ENCODE data around the gene ZBTB7B. TPM values are rescaled to one million over a fixed set of nuclear protein-coding genes. Genes with fewer than 3 reads are reported as not detected.

Gene ZBTB7B
- total RNA-seq, 4 donors from 2014 or later = 45.5 to 63.4 (median 49.5) TPM

DNA sequence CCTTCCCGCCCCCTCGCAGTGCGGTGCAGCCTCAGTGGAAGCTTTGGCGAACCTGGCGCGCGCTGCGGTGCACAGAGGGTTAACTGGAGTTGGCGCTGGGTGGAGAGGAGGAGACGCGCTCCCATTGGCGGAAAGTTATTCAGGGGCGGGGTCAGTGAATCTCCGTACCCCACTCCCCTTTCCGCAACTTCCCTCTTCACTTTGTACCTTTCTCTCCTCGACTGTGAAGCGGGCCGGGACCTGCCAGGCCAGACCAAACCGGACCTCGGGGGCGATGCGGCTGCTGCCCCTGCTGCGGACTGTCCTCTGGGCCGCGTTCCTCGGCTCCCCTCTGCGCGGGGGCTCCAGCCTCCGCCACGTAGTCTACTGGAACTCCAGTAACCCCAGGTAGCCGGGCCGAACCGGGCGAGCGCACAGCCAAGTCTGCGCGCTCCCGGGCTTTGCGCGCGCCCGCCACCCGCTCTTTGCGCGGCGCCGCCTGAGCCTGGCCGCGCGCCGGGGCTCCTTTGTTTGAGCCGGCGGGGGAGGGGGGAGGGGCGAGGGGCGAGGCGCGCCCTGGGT is 61.0 kb downstream of the ZBTB7B start, which contains the start of gene EFNA4:
TSS of gene EFNA4 (plus strand) at position 191 of the 561 bp plus-strand sequence. CDS start at position 275, 84 bp downstream.
- ATAC-seq = peak; percentile 88
- TF ChIP-seq, protein P1, sequence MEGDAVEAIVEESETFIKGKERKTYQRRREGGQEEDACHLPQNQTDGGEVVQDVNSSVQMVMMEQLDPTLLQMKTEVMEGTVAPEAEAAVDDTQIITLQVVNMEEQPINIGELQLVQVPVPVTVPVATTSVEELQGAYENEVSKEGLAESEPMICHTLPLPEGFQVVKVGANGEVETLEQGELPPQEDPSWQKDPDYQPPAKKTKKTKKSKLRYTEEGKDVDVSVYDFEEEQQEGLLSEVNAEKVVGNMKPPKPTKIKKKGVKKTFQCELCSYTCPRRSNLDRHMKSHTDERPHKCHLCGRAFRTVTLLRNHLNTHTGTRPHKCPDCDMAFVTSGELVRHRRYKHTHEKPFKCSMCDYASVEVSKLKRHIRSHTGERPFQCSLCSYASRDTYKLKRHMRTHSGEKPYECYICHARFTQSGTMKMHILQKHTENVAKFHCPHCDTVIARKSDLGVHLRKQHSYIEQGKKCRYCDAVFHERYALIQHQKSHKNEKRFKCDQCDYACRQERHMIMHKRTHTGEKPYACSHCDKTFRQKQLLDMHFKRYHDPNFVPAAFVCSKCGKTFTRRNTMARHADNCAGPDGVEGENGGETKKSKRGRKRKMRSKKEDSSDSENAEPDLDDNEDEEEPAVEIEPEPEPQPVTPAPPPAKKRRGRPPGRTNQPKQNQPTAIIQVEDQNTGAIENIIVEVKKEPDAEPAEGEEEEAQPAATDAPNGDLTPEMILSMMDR (IDR thresholded peaks at IDR 0.05) = no peak
- TF ChIP-seq POLR2AphosphoS5 (IDR thresholded peaks at IDR 0.05) (peak; percentile 34), EP300 (IDR thresholded peaks at IDR 0.05) (no peak), POLR2A (IDR thresholded peaks at IDR 0.05) (no peak)
- Histone ChIP-seq H3K9me3 (no peaks in the 10 kb centered on the region), H3K4me1 (peaks cover 0 to 47% (median 23%) of the 10 kb centered on the region in 3 donors), H3K27me3 (no peaks in the 10 kb centered on the region), H3K4me3 (peak within 1 kb of the TSS; percentile 44 to 85), H3K36me3 (peaks cover 0 to 44% of the 10 kb centered on the region in 2 donors), H3K27ac (peak within 1 kb of the TSS in 3 of 4 donors; percentile 77 to 85 (median 81))
- WGBS, 2 donors (ENCODE audit: low coverage in 1 of 2) = 0 to 2% methylated on average over 10 to 13 of the region's 57 CpGs

GRCh38 chr1:155064111-155064831 is 61.7 kb downstream of the ZBTB7B start:
- peak overlapping the region in 3 of 4 donors; percentile 77 to 85 (median 81) for H3K27ac ChIP-seq
- WGBS, 2 donors (ENCODE audit: low coverage in 1 of 2) = 20 to 22% methylated on average over 6 to 8 of the region's 14 CpGs

DNA sequence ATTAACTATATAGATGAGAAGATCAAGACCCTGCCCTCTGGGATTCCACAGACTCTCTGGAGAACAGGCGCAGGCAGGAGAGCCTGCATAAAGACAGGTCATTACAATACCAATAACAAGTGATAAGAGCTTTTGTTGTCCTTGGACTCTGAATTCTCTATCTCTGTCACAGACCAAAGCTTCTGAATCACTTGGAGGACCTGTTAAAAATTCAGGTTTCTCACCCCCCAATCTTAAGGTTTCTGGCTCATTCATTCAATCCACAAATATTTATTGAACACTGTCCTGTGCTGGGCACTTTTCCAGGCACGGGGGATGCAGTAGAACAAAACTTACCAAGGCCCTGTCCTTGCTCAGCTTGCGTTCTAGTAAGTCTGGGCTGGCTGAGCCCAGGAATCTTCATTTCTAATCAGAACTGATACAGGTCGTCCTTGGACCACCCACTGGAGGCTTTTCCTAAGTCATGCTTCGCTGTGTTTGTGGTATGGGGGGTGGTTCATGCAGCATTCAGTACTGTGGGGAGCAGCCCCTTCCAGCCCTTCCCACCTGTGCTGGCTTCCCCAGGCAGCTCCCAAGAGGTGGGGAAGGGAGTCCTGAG is 62.3 kb downstream of the ZBTB7B start:
- TF ChIP-seq POLR2AphosphoS5 (IDR thresholded peaks at IDR 0.05) = no peak
- TF ChIP-seq EP300 (IDR thresholded peaks at IDR 0.05) = no peak
- TF ChIP-seq, protein P1 (IDR thresholded peaks at IDR 0.05) = no peak
- TF ChIP-seq POLR2A (IDR thresholded peaks at IDR 0.05) = no peak
- Histone ChIP-seq H3K4me1 (peaks cover 0 to 49% (median 23%) of the 10 kb centered on the region in 3 donors), H3K4me3 (no peak overlapping the region), H3K27me3 (no peaks in the 10 kb centered on the region), H3K27ac (no peak overlapping the region), H3K9me3 (no peaks in the 10 kb centered on the region), H3K36me3 (peaks cover 0 to 31% of the 10 kb centered on the region in 2 donors)
- no peak for ATAC-seq
- 73 to 80% methylated on average over 2 to 4 of the region's 5 CpGs for WGBS, 2 donors (ENCODE audit: low coverage in 1 of 2)

More at GRCh38 chr1:155064111-155064831, 61.7 kb downstream of the ZBTB7B start:
- Histone ChIP-seq H3K27me3 (no peaks in the 10 kb centered on the region), H3K9me3 (no peaks in the 10 kb centered on the region), H3K4me3 (peak overlapping the region; percentile 44 to 85), H3K4me1 (peaks cover 0 to 47% (median 23%) of the 10 kb centered on the region in 3 donors), H3K36me3 (peaks cover 0 to 38% of the 10 kb centered on the region in 2 donors)
- TF ChIP-seq EP300 (IDR thresholded peaks at IDR 0.05) (no peak), POLR2AphosphoS5 (IDR thresholded peaks at IDR 0.05) (no peak), POLR2A (IDR thresholded peaks at IDR 0.05) (no peak)
- TF ChIP-seq, protein P1 (IDR thresholded peaks at IDR 0.05) = no peak
- ATAC-seq = no peak

- Histone ChIP-seq H3K27me3 (no peaks in the 10 kb centered on the region), H3K9me3 (no peaks in the 10 kb centered on the region), H3K36me3 (peaks cover 0 to 13% of the 10 kb centered on the region in 2 donors), H3K4me1 (peaks cover 0 to 53% (median 23%) of the 10 kb centered on the region in 3 donors), H3K27ac (no peak overlapping the region), H3K4me3 (no peak overlapping the region)
- no peak for ATAC-seq
- TF ChIP-seq POLR2AphosphoS5 (IDR thresholded peaks at IDR 0.05) = no peak
- TF ChIP-seq, protein P1 (IDR thresholded peaks at IDR 0.05) = no peak
- TF ChIP-seq POLR2A (IDR thresholded peaks at IDR 0.05) = no peak
- TF ChIP-seq EP300 (IDR thresholded peaks at IDR 0.05) = no peak
- WGBS, 2 donors (ENCODE audit: low coverage in 1 of 2) = 50 to 57% methylated on average over 1 of the region's 8 CpGs
Measured at GRCh38 chr1:155066777-155067176, 64.2 kb downstream of the ZBTB7B start.

Small RNA genes lying within 50 kb of the gene (small RNA-seq; reads per million reads assigned to genes)
- gene MIR4258 = 0 reads per million in 4 donors

Other genes starting within 250 kb of the ZBTB7B start
- 10 to 100 TPM in 1 of 4 donors, 1 to 10 TPM in 3; 1.8 to 13.7 (median 8.1) TPM for gene KCNN3, start 132.5 kb upstream of the ZBTB7B start, total RNA-seq
- gene PMVK, start 66.1 kb upstream of the ZBTB7B start, total RNA-seq = 10 to 100 TPM; 15.8 to 21.3 (median 18.2) TPM
- gene PBXIP1, start 46.7 kb upstream of the ZBTB7B start, total RNA-seq = 100 to 1,000 TPM; 205 to 371 (median 283) TPM
- gene PYGO2, start 41.0 kb upstream of the ZBTB7B start, total RNA-seq = 10 to 100 TPM; 19.1 to 40.1 (median 25.7) TPM
- 100 to 1,000 TPM in 1 of 4 donors, 10 to 100 TPM in 3; 69.1 to 104 (median 90.2) TPM for gene SHC1, start 32.1 kb upstream of the ZBTB7B start, total RNA-seq
- gene CKS1B, start 28.1 kb upstream of the ZBTB7B start, total RNA-seq = 10 to 100 TPM in 3 of 4 donors, 1 to 10 TPM in 1; 7.5 to 24.2 (median 17.6) TPM
- gene FLAD1, start 19.5 kb upstream of the ZBTB7B start, total RNA-seq = 10 to 100 TPM; 12.8 to 23.5 (median 20.7) TPM
- not detected for gene LENEP, start 9.2 kb upstream of the ZBTB7B start, total RNA-seq
- gene DCST2, start 31.0 kb downstream of the ZBTB7B start, total RNA-seq = under 1 TPM in 2 of 4 donors, not detected in 2; 0.35 to 0.54 TPM
- not detected for gene DCST1, start 31.0 kb downstream of the ZBTB7B start, total RNA-seq
- gene ADAM15, start 48.5 kb downstream of the ZBTB7B start, total RNA-seq = 100 to 1,000 TPM in 2 of 4 donors, 10 to 100 TPM in 2; 65.4 to 115 (median 100.0) TPM
- 1 to 10 TPM in 3 of 4 donors, under 1 TPM in 1; 0.81 to 5.8 (median 2.3) TPM for gene EFNA4, start 60.9 kb downstream of the ZBTB7B start, total RNA-seq
- gene EFNA3, start 76.0 kb downstream of the ZBTB7B start, total RNA-seq = under 1 TPM in 2 of 4 donors, not detected in 2; 0.27 to 0.77 TPM
- 10 to 100 TPM; 13.1 to 25.8 (median 16.1) TPM for gene EFNA1, start 125.1 kb downstream of the ZBTB7B start, total RNA-seq
- 10 to 100 TPM; 12.5 to 16.8 (median 13.9) TPM for gene SLC50A1, start 133.1 kb downstream of the ZBTB7B start, total RNA-seq
- gene DPM3, start 137.7 kb downstream of the ZBTB7B start, total RNA-seq = 100 to 1,000 TPM in 2 of 4 donors, 10 to 100 TPM in 2; 57.9 to 128 (median 87.7) TPM
- gene KRTCAP2, start 170.5 kb downstream of the ZBTB7B start, total RNA-seq = 100 to 1,000 TPM in 1 of 4 donors, 10 to 100 TPM in 3; 80.8 to 144 (median 92.3) TPM
- gene TRIM46, start 171.0 kb downstream of the ZBTB7B start, total RNA-seq = 1 to 10 TPM in 1 of 4 donors, under 1 TPM in 2, not detected in 1; 0.35 to 1.9 (median 0.40) TPM
- gene THBS3, start 205.1 kb downstream of the ZBTB7B start, total RNA-seq = 10 to 100 TPM; 17.9 to 25.6 (median 20.1) TPM
- 10 to 100 TPM; 28.3 to 36.0 (median 32.6) TPM for gene MTX1, start 205.9 kb downstream of the ZBTB7B start, total RNA-seq